Body of pancreas (tissue), 4 donors: Measurements from ENCODE around the gene ERVW-1.

Source experiments
- CTCF ChIP-seq, 7 experiments: fragments of 450-650 bp in 4 of 7; fragments of 200-600 bp in 3 of 7; sonication (generic) in 3 of 7; IDR thresholded peaks; one replicate each; pipeline ENCODE4 v1.5.1; 2016 to 2019; ENCODE audit warnings: antibody characterized with exemption in 7 of 7
- POLR2A ChIP-seq, 3 donors: fragments of 450-650 bp; IDR thresholded peaks; one replicate each; pipeline ENCODE4 v1.6.1; 2016; ENCODE audit warnings: antibody characterized with exemption in 3 of 3, mild to moderate bottlenecking in 2 of 3

DNA sequence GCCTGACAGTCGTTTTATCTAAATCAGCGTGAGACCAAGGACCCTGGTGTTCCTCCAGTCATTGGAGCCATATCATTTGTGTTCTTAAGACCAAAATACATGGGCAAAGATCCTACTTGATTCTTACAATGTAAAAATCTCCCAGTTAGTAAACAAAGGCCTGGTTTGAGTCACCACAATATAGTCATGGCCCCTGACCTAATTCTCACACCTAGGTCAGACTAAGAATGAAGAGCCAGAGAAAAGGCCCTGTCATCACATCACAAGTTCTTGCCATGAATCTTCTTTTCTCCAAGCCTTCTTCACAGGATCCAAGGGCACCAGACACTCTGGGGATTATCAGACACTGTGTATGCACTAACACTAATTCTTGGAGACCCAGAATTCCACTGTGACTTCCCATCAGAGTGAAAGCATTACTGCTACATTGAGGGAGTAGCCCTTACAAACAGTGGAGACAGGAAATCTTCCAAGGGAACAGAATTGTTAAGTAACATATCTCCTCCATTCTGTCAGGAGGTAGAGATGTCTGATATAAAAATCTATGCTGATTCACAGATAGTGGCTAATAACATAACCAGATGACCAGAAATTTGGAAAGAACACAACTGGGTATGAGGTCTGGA lies 7.6 kb upstream of the ERVW-1 start:
- no peak for TF ChIP-seq CTCF (IDR thresholded peaks at IDR 0.05)
- no peak for TF ChIP-seq POLR2A (IDR thresholded peaks at IDR 0.05)
